HG03439 (cell line): ENCODE data around the gene ZNF394.
A peak's percentile ranks its signal among the peaks of the same experiment; 100 is the strongest.

Experiments used
- ATAC-seq: cut with Tn5 transposase; IDR thresholded peaks from one replicate; pipeline ENCODE4 v1.9.1; 2021; ENCODE audit warnings: mild to moderate bottlenecking, moderate library complexity; ENCODE audit not compliant: unreplicated experiment

ZNF394 gene

GRCh38 chr7:99497766-99498545 is 2.1 kb downstream of the ZNF394 start:
- no peak for ATAC-seq

- ATAC-seq, result no peak
These were observed 6.3 kb downstream of the ZNF394 start for GRCh38 chr7:99493823-99494222.

- ATAC-seq, result no peak
These were observed 9.2 kb downstream of the ZNF394 start for GRCh38 chr7:99490878-99491277.

GRCh38 chr7:99489235-99489634 is 10.8 kb downstream of the ZNF394 start:
- ATAC-seq, result no peak

GRCh38 chr7:99485094-99485493 is 15.0 kb downstream of the ZNF394 start:
- ATAC-seq, result no peak

GRCh38 chr7:99478464-99479440 is 21.3 kb downstream of the ZNF394 start:
- ATAC-seq, result no peak

- ATAC-seq, result no peak
These were observed 24.0 kb downstream of the ZNF394 start for GRCh38 chr7:99476107-99476506.

- ATAC-seq, result no peak
These were observed 26.8 kb downstream of the ZNF394 start for GRCh38 chr7:99473315-99473596.

GRCh38 chr7:99472561-99473314 is 27.3 kb downstream of the ZNF394 start, which contains the start of gene ZNF789:
Gene ZNF789 (plus strand): TSS chr7:99472890. CDS start chr7:99476457, 3,567 bp downstream.
- ATAC-seq, result peak; percentile 91

GRCh38 chr7:99469381-99470065 is 30.6 kb downstream of the ZNF394 start:
- no peak for ATAC-seq

- ATAC-seq, result no peak
These were observed 31.7 kb downstream of the ZNF394 start for GRCh38 chr7:99468336-99468918.

- no peak for ATAC-seq
These were observed 34.7 kb downstream of the ZNF394 start for GRCh38 chr7:99465421-99465768.

- no peak for ATAC-seq
These were observed 38.9 kb downstream of the ZNF394 start for GRCh38 chr7:99461221-99461620.

- no peak for ATAC-seq
These were observed 39.4 kb downstream of the ZNF394 start for GRCh38 chr7:99460651-99461050.

- no peak for ATAC-seq
These were observed 41.0 kb downstream of the ZNF394 start for GRCh38 chr7:99459087-99459486.

GRCh38 chr7:99457650-99458493 is 42.2 kb downstream of the ZNF394 start:
- no peak for ATAC-seq

GRCh38 chr7:99457050-99457649 is 42.9 kb downstream of the ZNF394 start:
- ATAC-seq, result no peak

GRCh38 chr7:99456288-99456687 is 43.8 kb downstream of the ZNF394 start:
- ATAC-seq, result no peak

GRCh38 chr7:99455874-99456273 is 44.2 kb downstream of the ZNF394 start:
- no peak for ATAC-seq
